ENCODE measurements around the gene TOM1L1.

DNA sequence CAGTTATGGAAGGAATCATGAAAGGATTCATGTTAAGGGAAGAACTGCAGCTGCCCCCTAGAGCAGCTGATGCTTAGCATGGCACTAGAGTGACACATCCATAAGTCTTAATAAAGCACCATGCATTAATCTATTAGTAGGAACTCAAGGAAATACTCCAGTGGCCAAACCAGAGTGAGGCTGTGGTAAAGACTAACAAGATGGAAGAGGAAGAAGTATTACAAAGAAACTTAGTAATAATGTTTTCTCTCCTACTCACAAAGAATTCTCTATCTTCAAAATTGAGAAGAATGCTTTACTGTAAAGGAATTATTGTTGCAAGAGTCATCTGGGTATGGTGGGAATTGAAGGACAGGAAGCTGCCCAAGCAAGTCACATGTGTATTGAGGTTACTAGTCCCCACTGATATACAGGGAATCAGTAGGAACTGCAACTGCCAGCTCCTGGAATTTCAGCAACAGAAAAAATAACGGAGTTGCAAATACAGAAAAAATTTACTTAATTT, 29.9 kb upstream of the TOM1L1 start:
- TF ChIP-seq CTCF (IDR thresholded peaks at IDR 0.05), result no peak
- no peak for TF ChIP-seq POLR2A (IDR thresholded peaks at IDR 0.05)
- TF ChIP-seq POLR2AphosphoS5 (IDR thresholded peaks at IDR 0.05), result no peak
- TF ChIP-seq EP300 (IDR thresholded peaks at IDR 0.05), result no peak

Measured in sigmoid colon (tissue), 4 donors.